ENCODE data around the gene ANKRD11.
"Not testable (repeated sequence)": the region's sequence is repeated elsewhere in the genome, so short reads cannot be mapped to it uniquely, and the experiment has no call there.

ANKRD11 gene

DNA sequence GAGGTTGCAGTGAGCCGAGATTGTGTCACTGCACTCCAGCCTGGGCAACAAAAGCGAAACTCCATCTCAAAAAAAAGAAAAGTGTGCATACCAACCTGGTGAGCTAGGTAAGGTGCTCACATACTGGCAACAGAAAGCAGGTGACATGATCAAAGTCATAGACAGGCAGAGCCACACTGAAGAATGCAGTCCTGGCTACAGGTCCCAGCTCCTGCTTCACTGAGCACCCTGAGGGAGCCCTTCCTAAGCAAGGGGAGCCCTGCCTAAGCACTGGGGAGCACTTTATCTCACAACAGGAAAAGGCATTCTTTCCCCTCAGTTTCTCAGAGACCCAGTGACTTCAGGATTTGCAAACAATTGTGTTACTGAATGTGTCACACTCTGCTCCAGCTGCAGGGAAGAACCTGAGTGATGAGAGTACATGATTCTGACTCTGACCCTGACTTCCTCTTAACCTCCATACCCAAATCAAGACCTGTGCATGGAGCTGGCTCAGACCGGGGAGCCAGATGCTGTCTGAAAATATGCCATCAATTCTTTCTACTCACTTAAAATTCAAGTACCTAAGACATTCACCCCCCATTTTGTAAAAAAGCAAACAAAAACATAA lies 40.5 kb downstream of the ANKRD11 start:
- DNase-seq, result no peak

DNA sequence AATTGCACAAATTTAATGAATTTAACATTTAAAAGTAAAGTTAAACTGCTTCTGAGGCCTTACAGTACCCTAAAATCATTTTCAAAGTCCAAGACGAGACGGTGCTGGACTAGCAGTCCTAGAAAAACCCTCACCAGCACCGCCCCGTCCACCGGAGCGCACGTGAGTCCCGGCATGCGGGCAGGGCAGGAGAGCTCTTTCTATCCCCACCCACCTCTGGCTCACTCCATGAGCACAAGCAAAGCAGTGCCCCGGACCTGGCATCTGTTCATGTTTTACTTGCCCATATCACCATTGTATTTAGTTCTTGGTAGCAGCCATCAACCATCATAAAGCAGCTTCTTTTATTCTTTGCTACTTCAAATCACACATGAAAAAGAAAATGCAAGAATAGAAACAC lies 41.7 kb downstream of the ANKRD11 start:
- DNase-seq, result no peak

DNA sequence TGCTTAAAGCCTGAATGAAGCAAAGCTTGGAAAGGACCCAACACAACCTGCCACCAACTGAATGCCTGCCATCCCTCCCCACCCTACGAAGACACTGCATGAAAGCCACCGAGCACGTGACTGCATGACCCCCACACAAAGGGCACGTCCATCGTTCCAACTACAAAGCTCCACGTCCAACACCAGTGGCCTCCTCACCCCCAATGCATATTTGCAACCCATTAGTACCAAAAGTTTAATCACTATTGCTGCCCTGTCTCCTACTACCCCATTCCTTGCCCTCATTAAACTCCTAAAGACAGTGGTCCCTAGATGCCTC lies 43.4 kb downstream of the ANKRD11 start:
- no peak for DNase-seq

DNA sequence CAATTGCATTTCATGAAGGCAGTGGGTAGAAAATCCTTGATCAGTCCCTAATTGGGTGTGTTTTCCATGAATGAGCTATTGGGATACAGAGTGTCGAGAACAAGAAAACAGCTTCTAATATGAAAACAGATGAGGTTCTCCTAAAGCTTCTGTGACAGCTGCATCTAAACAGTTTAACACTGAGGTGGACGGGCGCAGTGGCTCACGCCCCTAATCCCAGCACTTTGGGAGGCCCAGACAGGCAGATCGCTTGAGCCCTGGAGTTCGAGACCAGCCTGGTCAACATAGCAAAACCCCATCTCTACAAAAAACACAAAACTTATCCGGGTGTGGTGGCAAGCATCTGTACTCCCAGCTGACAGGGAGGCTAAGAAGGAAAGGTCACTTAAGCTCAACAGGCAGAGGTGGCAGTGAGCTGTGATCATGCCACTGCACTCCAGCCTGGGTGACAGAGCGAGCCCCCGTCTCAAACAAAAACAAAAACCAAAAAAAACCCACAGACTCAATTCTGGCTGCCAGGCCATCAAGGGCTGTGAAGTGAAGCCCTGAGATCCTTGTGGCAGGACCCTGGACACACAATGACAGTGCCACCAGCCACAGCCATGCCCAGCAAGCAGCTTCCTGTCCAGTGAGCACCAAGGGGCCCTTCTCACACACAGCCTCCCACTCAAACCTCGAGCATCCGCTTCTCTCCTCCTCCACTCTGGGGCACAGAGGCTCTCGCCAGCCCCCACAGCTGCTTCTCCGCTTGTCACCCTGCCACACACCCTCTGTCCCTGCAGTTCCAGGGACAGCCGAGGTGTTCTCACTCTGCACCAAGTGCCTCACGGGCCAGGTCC lies 44.0 kb downstream of the ANKRD11 start:
- no peak for DNase-seq

DNA sequence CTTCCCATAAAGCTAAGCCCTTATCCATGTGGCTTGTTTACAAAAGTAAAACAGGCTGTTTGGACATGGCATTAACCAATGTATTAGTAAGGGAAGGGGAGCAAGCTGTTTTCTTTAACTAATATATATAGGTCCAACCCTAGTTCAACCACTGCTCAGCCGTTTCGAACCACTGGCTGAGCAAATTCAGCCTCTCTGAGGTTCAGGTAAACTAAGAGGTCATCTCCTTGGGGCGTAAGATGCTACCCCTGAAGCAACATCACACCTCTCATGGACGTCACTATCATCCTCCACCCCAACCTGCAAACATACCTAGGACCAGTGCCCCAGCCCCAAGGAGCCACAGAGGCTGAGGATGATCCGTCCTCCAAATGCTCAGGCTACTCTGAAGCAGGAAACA lies 45.2 kb downstream of the ANKRD11 start:
- DNase-seq, result no peak

DNA sequence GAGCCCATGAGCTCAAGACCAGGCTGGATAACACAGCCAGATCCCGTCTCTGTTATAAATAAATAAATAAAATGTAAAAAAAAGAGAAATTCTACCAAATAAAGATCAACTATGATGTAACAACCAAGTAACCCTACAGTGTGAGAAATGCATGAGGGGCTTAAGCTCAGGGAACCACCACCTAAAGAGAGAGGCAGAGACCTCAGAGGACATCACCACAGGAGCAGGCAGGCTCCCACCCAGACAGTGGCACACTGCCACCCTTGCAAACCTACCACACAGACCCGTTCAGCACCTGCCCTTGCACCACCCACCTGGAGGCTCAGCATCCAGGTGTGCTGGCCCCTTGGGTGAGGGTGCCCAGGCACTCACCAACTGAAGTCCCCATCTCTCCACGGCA lies 45.6 kb downstream of the ANKRD11 start:
- no peak for DNase-seq

DNA sequence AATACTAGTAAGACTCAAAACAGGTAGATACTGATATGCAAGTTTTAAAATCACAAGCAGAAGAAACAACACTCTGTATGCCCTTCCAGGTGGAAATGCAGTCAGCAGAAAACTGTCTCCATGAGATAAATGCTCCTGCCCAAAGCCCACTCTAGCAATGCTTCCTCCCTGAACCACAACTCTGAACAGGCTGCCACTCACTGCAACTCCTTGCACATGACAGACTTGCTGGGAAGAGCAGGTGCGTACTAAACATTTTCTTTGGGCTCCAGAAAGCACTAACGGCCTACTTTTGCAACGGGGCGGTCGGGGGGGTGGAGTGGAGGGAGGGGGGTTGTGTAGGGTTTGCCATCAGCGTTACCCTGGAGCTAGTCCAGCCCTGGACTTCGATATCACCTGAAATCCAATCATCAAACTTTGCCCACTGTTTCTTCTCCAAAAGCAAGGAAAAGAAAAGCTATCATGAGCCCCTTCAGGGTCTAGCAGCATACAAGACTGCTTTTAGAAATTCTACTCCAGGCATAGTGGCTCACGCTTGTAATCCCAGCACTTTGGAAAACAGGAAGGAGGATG lies 46.1 kb downstream of the ANKRD11 start:
- DNase-seq, result no peak

DNA sequence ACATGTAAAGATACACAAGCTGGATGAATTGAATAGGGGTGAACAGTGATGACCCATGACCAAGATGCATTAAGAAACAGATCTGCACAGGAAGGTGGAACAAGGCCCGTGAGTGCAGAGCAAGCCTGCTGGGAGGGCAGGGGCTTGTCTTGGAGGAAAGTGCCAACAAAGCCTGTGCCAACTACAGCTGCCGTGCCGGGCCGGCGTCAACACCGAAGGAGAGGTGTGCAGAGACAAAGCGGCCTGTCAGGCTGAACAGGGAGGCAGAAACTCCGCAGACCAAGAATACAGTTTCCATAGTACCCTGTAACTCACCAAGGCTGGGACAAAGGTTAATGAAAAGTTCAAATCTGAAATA lies 46.7 kb downstream of the ANKRD11 start:
- DNase-seq, result no peak

DNA sequence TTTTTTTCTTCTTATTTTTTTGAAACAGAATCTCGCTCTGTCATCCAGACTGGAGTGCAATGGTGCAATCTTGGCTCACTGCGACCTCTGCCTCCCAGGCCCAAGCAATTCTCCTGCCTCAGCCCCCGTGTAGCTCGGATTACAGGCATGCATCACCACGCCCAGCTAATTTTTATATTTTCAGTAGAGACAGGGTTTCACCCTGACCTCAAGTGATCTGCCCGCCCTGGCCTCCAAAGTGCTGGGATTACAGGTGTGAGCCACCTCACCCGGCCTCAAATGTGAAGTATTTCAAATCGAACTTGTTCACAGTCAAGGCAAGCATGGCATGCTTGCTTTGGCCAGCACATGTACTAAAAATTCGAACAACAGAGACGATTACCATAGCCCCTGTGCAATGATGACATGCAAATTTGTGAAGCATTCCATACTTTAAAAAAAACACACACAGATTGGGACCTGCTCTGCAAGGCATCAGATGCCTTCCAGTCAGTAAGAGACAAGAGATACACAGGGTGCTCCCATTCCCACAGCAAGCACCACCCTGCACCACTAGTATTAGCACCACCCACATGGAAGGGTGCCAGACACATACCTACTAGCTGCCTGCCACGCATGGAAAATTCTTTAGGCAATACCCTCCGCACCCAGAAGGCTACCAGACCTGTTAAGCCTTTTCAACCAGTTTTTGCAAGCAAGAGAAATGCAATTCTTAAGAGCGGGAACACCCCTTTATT lies 47.2 kb downstream of the ANKRD11 start:
- DNase-seq, result no peak

DNA sequence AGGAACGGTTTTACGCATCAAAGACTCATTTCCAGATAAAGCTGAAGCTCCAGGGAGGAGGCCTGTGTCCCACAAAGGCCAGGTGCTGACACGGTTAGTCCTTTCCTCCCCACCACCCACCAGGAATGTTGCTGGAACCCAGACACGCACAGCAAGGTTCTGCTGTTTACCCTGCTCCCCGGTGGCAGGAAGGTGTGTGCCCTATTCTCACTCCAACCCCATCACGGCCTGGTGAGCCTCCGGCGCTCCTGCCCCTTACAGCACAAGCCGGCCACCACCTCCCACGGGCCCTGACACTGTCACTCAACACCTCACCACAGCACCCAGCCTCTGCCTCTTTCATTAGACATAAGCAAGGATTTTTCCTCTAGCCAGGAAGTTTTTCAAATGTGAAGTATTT lies 47.8 kb downstream of the ANKRD11 start:
- no peak for DNase-seq

DNA sequence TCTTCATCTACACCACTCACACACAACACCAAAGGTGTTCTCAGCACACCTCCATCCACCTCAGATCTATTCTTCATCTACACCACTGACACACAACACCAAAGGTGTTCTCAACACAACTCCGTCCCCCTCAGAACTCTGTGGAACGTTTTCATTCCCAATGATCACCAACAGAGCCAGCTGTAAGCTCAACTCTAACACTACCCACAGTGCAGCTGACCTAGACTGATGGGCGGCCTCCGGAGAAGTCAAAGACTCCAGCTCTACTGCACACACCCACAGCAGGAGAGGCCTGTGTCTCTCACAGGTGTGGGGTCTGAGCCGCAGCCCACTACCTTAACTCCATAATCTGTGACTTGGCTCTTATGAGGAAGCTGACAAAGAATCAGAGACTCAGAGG lies 50.7 kb downstream of the ANKRD11 start:
- no peak for DNase-seq

DNA sequence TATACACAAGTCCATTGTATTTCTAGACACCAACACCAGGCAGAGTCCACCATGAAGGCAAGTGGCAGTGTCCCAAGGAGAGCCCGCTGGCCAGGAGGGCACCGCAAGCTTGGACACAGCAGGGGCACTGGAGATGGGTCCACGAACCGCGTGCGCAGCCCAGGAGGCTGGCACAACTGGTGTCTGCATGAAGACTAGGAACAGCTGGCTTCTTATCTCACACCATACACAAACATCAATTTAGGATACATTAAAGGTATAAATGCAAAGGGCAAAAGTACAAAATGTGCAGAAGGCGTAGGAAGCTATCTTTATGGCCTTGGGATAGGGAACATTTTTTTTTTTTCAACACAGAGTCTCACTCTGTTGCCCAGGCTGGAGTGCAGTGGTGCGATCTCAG lies 52.4 kb downstream of the ANKRD11 start:
- no peak for DNase-seq

DNA sequence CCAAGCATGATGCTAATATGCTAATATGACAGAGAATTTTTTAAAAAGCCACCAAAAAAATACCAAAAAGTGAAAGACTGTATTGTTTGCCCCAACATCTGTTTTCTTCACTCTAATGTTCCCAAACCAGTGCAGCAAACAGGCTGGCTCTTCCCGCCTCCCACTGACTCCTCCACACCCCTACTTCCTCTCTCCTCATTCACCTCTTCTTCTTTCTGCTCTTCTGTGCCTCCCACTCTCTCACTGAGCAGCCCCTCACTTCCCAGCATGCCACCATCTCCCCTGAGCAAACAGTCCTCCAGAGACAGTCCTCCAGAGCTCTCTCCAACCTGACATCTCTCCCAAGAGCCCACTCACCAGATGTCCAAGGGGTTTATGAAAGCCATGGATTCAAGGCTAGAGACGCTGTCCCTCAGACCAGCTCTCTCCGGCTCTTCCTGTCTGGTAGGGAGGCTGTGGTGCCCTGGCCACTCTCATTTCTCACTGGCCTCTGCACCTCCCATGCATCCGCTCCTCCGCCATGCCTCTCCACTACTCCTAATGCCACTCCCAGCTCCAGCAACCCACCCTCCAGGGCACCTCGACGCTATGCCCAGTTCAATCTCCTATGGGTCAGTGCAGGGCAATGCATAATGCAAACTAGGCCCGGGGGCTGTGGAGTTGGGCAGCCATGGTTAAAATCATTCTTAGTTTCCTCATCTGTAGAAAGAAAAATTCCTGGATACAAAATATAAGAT lies 52.9 kb downstream of the ANKRD11 start:
- DNase-seq, result no peak

DNA sequence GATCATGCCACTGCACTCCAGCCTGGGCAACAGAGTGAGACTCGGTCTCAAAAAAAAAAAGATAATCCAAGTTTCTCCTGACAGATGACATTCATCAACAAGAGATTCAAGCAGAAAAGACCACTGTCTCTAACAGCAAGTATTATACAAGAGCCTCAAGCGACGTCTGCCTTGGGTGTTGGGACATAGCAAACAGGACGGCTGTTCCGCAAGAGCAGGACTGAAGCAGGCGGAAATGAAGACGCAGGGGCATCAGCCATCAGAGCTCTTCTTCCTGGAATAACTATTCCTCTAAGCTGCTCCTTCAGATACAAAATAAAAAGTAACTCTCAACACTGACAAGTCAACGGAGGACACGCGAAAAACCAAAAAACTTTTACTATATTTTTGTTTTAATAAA lies 54.0 kb downstream of the ANKRD11 start:
- DNase-seq, result no peak

DNA sequence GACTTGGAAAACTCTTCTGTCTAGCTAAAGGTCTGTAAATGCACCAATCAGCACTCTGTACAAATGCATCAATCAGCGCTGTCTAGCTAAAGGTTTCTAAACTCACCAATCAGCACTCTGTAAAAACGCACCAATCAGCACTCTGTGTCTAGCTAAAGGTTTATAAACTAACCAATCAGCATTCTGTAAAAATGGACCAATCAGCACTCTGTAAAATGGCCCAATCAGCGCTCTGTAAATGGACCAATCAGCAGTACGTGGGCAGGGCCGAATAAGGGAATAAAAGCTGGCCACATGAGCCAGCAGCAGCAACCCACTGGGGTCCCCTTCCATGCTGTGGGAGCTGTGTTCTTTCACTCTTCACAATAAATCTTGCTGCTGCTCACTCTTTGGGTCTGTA lies 55.3 kb downstream of the ANKRD11 start:
- not testable (repeated sequence) for DNase-seq

DNA sequence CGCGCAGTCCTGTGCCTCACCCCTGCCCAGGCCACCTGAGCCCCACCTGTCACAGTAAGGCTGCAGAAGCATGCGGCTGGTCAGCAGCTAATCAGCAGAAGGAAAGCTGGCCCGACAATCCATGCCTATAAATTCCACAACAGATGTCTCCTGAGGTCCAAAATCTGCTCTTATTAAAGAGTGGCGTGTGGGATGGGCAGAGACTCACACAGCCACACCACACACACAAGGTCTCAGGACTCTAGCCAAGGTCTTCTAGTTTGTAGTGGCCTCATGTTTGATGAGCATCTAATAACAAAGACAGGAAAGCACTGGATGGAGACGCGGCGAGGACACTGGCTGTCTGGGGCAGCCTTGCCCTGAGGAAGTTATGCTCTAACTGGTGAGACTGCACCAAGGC lies 55.9 kb downstream of the ANKRD11 start:
- DNase-seq, result no peak

DNA sequence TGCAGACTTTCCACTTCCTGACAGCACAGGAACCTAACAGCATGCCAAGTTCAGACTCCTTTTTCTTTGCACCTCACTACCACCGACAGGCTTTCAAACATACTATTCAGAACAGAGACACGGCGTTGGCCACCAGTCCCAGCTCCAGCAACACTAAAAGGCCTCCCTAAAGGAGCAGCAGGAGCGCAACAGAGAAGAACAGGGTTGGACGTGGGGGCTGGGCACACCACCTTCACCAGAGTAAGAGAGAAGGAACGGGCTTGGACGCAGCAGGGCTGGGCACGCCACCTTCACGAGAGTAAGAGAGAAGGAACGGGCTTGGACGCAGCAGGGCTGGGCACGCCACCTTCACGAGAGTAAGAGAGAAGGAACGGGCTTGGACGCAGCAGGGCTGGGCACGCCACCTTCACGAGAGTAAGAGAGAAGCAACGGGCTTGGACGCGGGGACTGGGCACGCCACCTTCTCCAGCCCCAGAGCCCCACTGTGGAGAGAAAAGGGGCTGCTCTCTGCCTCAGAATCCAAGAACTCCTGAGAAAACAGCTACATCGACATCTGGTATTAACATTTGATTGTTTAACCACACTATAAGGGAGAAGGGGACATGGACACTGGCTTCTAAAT lies 56.9 kb downstream of the ANKRD11 start:
- DNase-seq, result not testable (repeated sequence)

DNA sequence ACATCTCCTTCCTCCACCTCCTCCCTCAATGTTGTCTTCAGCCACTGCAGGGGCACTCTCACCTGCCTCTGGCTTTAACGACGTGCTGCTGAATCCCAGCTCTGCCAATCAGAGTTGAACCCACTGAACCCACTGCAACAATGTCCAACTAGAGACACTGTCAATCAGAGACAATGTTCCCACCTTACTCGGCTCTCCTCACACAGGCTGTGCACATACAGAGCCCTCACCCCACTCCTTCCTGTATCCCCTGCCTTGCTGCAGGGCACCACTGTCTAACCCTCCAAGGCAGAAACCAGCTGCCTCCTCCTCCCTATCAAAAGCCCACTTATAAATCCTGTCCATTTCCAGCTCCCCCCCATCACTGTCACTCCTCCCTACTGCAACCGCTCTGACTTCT lies 58.7 kb downstream of the ANKRD11 start:
- no peak for DNase-seq

DNA sequence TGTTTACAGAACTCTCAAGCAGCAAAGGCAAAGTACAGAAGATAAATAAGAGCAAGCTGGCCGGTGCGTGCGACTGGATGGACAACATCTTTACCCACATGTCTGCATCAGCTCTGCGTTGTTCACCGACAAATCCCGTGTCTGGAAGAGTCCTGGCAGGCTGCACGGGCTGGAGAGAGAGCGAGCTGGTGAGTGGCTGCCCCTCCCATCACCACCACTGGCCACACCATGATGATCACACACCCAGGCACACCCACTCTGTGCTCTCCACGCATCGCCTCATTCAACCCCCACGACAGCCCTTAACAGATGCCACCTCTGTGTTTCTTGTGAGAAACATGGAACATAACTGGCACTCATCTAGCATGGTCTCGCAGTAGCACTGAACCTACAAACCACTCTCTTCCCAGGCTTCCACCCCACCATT lies 59.2 kb downstream of the ANKRD11 start:
- no peak for DNase-seq

DNA sequence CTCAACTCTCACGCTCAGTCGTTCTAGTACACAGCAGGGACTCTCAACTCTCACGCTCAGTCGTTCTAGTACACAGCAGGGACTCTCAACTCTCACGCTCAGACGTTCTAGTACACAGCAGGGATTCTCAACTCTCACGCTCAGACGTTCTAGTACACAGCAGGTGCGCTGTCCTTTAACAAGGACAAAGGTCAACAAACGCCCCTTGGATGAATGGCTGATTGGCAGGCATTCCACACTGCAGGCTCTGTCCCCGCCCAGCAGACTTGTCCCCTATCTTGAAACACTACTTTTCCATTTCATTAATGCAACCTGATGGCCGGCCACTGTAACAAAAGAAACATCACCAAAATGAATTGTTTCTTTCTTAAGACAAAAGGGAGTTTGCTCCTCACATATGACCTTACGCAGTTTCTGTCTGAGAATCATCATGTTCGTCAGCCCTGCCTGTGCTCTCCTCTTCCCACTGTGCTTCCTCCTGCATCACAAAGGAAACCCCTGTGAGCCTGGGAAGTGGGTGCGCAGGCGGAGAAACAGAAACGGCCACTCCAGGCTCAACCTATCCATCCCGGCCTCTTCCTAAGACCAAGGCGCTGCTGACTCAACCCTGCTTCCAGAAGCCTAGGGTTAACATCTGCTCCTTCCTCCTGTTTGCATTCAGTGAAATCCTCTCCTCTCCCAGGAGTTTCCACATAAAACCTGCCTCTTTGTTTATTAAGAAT lies 59.8 kb downstream of the ANKRD11 start:
- no peak for DNase-seq

DNA sequence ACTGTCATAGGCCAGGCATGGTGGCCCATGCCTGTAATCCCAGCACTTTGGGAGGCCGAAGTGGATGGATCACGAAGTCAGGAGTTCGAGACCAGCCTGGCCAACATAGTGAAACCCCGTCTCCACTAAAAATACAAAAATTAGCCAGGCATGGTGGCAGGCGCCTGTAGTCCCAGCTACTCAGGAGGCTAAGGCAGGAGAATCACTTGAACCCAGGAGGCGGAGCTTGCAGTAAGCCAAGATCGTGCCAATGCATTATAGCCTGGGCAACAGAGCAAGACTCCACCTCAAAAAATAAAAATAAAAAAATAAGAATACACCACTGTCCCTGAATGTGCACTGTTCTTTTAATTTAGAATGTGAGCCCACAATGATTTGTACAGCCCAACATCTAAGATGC lies 61.8 kb downstream of the ANKRD11 start:
- DNase-seq, result not testable (repeated sequence)

Data from NCI-H2081 treated with DMSO at 0.1 percent for 48 hours (cell line).